ENCODE data around the gene CTNNBL1. TPM values are rescaled to one million over a fixed set of nuclear protein-coding genes. Genes with fewer than 3 reads are reported as not detected.

Gene CTNNBL1
- total RNA-seq, 2 experiments from 2014 or later = 75.5 to 75.9 TPM

DNA sequence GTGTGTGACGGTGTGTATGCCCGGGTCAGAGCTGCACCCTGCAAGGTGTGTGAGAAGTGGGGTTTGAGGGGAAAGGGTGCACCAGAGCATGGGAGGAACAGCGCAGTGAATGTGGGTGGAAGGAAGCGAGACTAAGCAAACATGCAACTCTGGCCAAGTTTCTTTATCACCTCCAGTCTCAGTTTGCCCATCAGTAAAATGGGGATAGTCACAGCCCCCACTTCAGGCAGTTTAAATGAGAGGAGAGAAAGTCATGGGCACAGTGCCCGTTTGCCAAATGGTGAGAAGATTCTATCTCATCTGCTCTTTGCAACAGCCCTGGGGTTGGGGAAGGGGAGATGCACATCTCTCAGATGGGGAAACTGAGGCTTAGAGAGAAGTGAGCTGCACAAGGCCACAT lies 196.3 kb downstream of the CTNNBL1 start:
- CTCF ChIA-PET = interaction anchor here (1.1 kb wide), 1 partner anchor 331 kb away, joined by 3 read pairs; no protein-coding TSS in a partner anchor
- POLR2A ChIA-PET = no interaction called here
- Mint-ChIP-seq H3K36me3 (ENCODE audit: low read depth) (no peaks in the 10 kb centered on the region), H3K4me1 (ENCODE audit: low read depth) (no peaks in the 10 kb centered on the region), H3K9me3 (ENCODE audit: insufficient read depth) (no peaks in the 10 kb centered on the region), H3K27me3 (ENCODE audit: low read depth) (no peaks in the 10 kb centered on the region), H3K27ac (no peak overlapping the region), H3K4me3 (no peak overlapping the region)
- ATAC-seq (no peak), DNase-seq (no peak)

DNA sequence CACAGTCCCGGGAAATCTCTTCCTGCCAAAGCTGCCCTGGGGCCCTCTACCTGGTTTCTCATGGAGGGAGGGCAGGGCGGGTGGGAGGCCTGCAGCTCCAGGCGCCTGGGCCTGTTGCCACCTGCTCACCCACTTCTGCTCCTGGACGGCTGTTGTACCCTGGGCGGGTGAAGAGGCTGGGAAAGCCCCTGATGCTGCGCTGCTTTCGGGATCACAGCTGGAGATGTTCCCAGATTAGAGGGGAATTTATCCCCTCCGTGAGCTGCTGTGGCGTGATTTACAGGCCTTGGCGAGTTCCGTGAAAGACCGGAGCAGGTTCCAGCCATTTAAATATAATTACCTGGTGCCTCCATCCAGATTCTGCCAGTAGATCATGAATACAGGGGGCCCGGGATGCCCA lies 196.8 kb downstream of the CTNNBL1 start:
- H3K27me3 Mint-ChIP-seq (ENCODE audit: low read depth) = no peaks in the 10 kb centered on the region
- no peak overlapping the region for H3K27ac Mint-ChIP-seq
- H3K9me3 Mint-ChIP-seq (ENCODE audit: insufficient read depth) = no peaks in the 10 kb centered on the region
- H3K36me3 Mint-ChIP-seq (ENCODE audit: low read depth) = no peaks in the 10 kb centered on the region
- POLR2A ChIA-PET = no interaction called here
- no peaks in the 10 kb centered on the region for H3K4me1 Mint-ChIP-seq (ENCODE audit: low read depth)
- H3K4me3 Mint-ChIP-seq = no peak overlapping the region
- ATAC-seq = no peak
- DNase-seq = no peak
- CTCF ChIA-PET = no interaction called here

DNA sequence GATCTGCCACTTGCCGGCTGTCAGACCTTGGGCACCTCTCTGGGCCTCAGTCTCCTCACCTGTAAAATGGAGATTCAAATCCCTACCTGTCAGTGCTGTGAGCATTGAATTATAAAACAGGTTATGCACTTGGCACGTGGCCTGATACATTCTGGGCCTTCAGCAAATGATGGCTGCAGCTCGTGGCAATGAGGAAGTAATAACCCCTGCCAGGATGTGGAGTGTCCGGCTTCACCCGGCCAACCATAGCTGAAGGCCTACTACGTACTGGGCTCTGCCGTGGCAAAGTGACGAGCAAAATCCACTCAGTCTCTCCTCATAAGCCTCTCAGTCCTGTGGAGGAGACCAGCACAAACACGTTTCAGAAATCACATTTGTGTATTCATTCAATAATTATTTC lies 198.2 kb downstream of the CTNNBL1 start:
- no peaks in the 10 kb centered on the region for H3K9me3 Mint-ChIP-seq (ENCODE audit: insufficient read depth)
- DNase-seq (no peak), ATAC-seq (no peak)
- no peaks in the 10 kb centered on the region for H3K27me3 Mint-ChIP-seq (ENCODE audit: low read depth)
- H3K36me3 Mint-ChIP-seq (ENCODE audit: low read depth) = no peaks in the 10 kb centered on the region
- no peak overlapping the region for H3K27ac Mint-ChIP-seq
- H3K4me1 Mint-ChIP-seq (ENCODE audit: low read depth) = no peaks in the 10 kb centered on the region
- ChIA-PET CTCF (no interaction called here), POLR2A (no interaction called here)
- no peak overlapping the region for H3K4me3 Mint-ChIP-seq

DNA sequence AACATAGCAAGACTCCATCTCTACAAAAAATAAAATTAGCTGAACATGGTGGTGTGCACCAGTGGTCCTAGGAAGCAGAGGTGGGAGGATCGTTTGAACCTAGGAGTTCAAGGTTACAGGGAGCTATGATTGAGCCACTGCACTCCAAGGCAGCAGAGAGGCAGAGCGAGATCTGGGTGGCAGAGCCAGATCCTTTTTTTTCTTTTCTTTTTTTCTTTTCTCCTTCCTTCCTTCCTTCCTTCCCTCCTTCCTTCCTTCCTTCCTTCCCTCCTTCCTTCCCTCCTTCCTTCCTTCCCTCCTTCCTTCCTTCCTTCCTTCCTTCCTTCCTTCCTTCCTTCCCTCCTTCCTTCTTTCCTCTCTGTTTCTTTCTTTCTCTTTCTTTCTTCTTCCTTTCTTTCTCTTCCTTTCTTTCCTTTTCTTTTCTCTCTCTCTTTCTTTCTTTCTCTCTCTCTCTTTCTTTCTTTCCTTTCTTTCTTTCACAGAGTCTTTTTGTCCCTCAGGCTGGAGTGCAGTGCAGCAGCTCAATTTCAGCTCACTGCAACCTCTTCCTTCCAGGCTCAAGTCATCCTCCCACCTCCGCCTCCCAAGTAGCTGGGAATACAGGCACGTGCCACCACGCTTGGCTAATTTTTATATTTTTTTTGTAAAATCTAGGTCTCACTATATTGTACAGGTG lies 199.9 kb downstream of the CTNNBL1 start:
- Mint-ChIP-seq H3K27ac (no peak overlapping the region), H3K4me1 (ENCODE audit: low read depth) (no peaks in the 10 kb centered on the region), H3K9me3 (ENCODE audit: insufficient read depth) (no peaks in the 10 kb centered on the region), H3K27me3 (ENCODE audit: low read depth) (no peaks in the 10 kb centered on the region), H3K4me3 (no peak overlapping the region), H3K36me3 (ENCODE audit: low read depth) (no peaks in the 10 kb centered on the region)
- ChIA-PET CTCF (no interaction called here), POLR2A (no interaction called here)
- no peak for DNase-seq
- no peak for ATAC-seq

DNA sequence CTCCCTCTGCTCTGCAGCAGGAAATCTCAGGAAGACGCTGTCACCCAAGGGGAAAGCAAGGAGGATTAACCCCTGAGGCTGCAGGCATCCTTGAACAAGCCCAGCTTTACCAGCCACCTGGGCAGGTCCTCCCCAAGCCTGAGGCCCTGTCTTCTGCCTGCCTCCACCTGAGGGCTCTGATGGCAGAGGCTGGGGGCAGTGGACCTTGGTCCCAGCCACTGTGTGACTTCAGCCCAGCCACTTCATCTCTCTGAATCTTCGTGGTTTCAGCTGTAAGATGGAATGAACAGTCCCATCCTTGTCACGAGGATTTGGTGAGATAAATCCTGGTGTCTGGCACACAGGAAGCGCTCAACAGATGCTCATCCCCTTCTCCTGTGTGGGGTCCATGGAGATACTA lies 200.6 kb downstream of the CTNNBL1 start:
- Mint-ChIP-seq H3K27ac (no peak overlapping the region), H3K4me3 (no peak overlapping the region), H3K4me1 (ENCODE audit: low read depth) (no peaks in the 10 kb centered on the region), H3K27me3 (ENCODE audit: low read depth) (peaks cover 4% of the 10 kb centered on the region), H3K9me3 (ENCODE audit: insufficient read depth) (no peaks in the 10 kb centered on the region), H3K36me3 (ENCODE audit: low read depth) (no peaks in the 10 kb centered on the region)
- CTCF ChIA-PET = no interaction called here
- DNase-seq (no peak), ATAC-seq (no peak)
- POLR2A ChIA-PET = no interaction called here

DNA sequence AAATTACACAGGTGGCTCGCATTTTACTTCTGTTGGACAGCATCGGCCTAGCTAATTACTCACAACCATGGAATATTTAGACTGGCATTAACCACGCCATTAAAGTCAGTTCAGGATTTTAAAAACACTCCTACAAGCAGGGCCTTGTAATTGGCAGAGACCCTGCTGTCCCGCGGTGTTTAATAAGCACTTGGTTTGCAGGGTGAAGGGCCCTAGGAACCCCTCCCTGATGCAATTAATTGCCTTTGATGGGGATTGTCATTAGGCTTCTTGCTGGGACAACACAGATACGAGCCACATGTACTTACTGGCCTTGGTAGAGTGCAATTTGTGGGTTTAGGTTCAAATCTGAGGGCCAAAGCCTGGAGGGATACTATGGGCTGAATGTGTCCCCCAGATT lies 201.3 kb downstream of the CTNNBL1 start:
- Mint-ChIP-seq H3K9me3 (ENCODE audit: insufficient read depth) (no peaks in the 10 kb centered on the region), H3K27ac (no peak overlapping the region), H3K27me3 (ENCODE audit: low read depth) (peaks cover 9% of the 10 kb centered on the region), H3K36me3 (ENCODE audit: low read depth) (no peaks in the 10 kb centered on the region), H3K4me1 (ENCODE audit: low read depth) (no peaks in the 10 kb centered on the region), H3K4me3 (no peak overlapping the region)
- CTCF ChIA-PET = no interaction called here
- DNase-seq = no peak
- POLR2A ChIA-PET = no interaction called here
- ATAC-seq = no peak

DNA sequence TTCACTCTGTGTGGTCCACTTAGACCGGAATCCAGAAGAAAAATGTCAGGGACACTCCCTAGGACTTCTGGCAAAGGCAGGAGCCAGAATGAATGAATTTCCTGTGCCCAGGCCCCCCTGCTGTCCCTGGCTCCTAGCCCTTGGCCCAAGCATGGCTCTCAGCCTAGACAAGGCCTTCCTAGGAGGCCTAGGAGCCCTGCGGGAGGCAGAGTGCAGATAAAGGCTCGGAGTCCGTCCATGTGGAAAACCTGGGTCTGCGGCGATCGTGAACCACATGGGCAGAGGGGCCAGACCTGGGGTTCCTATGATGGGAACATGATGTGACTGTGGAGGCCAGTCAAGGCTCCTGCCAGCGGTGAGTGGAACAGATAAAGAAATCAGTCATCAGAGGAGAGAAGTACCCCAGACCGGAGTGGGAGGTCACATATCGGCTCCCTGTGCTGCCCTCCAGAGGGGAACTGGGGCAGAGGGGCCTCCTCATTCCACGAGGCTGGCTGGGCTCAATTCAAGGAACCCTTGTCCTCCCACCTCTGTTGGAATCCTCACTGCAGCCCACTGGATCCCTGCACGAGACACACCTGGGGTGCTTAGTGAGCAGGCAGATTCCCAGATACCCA lies 203.2 kb downstream of the CTNNBL1 start:
- POLR2A ChIA-PET = no interaction called here
- CTCF ChIA-PET = no interaction called here
- Mint-ChIP-seq H3K9me3 (ENCODE audit: insufficient read depth) (no peaks in the 10 kb centered on the region), H3K36me3 (ENCODE audit: low read depth) (no peaks in the 10 kb centered on the region), H3K4me1 (ENCODE audit: low read depth) (no peaks in the 10 kb centered on the region), H3K27me3 (ENCODE audit: low read depth) (peaks cover 21% of the 10 kb centered on the region), H3K27ac (no peak overlapping the region), H3K4me3 (no peak overlapping the region)
- ATAC-seq (no peak), DNase-seq (no peak)

DNA sequence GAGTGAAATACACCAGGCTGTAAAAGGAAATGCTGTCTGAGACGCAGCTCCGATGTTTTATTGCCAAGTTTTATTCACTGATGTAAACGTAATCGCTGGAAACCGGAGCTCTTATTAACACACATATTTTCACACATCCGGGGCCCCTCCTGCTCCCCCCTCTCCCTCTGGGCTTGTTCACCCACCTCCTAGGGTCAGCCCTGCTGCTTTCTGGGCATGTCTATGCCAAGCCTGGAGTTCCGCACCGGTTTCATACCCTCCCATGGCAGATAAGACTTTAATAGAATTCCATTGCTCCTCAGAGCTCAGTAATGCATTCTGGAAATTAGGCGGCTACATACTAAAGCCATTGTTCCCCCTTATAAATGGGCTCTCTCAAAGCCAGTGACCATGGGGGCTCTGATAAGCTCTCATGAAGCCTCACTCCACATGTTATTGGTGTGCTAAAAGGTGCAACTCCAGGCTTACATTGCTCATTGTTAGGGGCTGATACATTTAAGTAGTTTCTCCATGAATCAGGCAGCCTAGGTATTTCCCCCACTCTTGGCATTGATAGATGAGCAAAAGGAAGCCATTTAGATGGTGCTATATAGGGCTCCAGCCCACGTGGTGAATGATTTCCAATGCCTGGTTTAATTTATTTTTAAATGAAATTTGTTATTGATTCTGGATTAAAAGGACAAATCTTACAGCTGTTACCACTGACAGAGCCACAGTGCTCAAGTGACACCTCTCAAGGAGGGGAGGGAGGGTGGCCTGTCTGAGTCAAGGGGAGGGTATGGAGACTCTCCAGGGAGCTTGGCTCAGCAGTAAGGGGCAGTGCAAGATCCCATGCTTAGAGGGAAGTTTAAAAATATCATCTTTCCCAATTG lies 204.6 kb downstream of the CTNNBL1 start:
- Mint-ChIP-seq H3K36me3 (ENCODE audit: low read depth) (no peaks in the 10 kb centered on the region), H3K4me3 (no peak overlapping the region), H3K27me3 (ENCODE audit: low read depth) (peaks cover 29% of the 10 kb centered on the region), H3K4me1 (ENCODE audit: low read depth) (peaks cover 2% of the 10 kb centered on the region), H3K27ac (no peak overlapping the region), H3K9me3 (ENCODE audit: insufficient read depth) (no peaks in the 10 kb centered on the region)
- ChIA-PET POLR2A (no interaction called here), CTCF (no interaction called here)
- DNase-seq (no peak), ATAC-seq (no peak)

DNA sequence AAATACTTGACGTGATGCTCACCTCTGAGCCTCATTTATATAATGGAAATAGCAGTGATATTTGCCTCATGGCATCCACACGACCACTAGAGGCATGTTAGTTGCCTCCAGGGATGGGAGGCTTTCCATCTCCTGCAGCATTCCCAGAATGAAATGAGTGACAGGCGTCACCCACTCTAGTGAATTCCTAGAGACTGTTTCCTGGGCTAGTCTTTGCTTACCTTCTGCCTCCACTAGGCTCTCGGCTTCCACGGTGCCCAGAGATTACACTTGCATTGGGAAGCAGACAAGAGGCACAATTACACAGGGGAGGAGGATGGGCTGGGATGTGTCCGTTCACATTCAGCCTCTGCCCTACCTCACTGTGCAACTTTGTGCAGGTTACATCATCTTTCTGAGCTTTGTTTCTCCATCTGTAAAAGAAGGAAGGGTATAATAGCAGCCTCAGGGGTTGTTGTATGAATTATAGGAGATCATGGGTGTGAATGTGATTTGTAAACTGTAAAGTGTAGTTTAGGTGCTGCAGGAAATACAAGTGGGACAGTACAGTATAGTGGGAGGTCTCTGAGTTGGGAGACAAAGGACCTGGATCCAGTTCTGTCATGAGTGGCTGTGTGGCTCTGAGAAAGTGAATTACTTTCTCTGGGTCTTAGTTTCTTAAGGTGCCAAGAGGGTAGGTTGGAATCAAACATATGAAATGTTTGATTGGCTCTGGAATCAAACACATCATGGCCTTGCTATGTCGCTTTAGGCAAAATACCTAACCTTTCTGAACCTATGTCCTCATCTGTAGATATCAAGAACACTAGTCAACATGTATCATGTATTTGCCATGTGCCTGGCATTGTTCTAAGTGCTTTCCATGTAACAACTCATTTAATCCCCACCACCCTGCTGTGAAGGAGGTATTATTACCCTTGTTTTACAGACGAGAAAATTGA lies 205.5 kb downstream of the CTNNBL1 start:
- Mint-ChIP-seq H3K4me1 (ENCODE audit: low read depth) (peaks cover 6% of the 10 kb centered on the region), H3K27ac (no peak overlapping the region), H3K4me3 (no peak overlapping the region), H3K36me3 (ENCODE audit: low read depth) (no peaks in the 10 kb centered on the region), H3K9me3 (ENCODE audit: insufficient read depth) (no peaks in the 10 kb centered on the region), H3K27me3 (ENCODE audit: low read depth) (peaks cover 36% of the 10 kb centered on the region)
- ChIA-PET CTCF (no interaction called here), POLR2A (no interaction called here)
- no peak for DNase-seq
- no peak for ATAC-seq

DNA sequence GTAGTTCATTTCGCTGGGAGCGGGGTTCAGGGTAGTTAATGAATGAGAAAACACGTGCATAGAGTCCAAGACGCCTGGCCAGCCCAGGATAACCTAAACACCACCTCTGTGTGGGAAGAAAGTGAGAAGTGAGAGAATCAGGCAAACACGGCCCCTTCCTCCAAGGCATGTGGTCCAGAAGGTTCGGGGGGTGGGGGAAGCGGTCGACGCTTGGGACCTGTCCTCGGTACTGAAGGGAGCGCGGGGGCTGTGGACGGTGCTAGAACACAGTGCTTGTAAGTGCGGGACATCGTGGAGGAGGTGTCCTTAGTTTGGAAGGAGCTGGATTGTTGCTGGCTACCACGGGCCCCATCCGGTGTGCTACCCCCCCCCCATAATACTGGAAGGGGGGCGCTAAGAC lies 207.4 kb downstream of the CTNNBL1 start:
- Mint-ChIP-seq H3K27ac (no peak overlapping the region), H3K4me1 (ENCODE audit: low read depth) (peaks cover 6% of the 10 kb centered on the region), H3K36me3 (ENCODE audit: low read depth) (no peaks in the 10 kb centered on the region), H3K9me3 (ENCODE audit: insufficient read depth) (no peaks in the 10 kb centered on the region), H3K27me3 (ENCODE audit: low read depth) (peaks cover 43% of the 10 kb centered on the region), H3K4me3 (no peak overlapping the region)
- ChIA-PET POLR2A (no interaction called here), CTCF (no interaction called here)
- ATAC-seq = no peak
- no peak for DNase-seq

DNA sequence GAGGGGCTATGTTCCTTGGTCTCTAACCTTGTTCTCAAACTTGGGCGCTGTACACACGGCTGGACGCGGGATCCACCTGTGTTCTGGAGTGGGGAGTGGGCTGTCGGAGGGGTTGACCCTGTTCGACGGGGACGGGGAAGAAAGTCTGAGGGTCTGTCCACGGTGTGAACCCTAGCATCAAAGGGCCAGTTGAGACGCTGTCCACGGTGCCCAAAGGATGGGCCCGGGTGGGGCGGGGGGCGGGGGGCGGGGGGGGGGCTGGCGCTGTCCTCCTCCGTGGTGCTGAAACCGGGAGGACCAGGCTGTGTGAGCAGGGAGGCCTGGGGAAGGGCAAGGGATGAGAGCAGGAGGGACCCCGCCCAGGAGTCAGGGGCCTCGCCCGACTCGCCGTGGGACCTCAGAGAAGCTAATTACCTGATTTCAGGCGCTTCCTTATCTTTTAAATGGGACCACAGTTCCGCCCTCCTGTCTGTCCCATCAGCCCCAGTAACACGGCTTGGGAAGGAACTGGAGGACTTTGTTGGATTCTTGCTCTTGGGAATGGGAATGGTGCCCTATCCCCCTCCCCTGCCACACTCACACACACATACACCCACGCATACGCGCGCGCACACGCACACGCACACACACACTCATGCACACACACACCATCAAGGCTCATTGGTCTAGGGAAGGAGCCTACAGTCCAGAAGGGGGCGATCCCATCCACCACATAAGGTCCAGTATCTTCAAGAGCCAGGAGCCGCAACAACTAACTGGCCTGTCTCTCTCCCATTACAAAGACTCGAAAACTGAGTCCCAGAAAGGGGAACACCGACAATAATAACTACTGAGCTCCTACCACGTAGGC lies 208.0 kb downstream of the CTNNBL1 start:
- DNase-seq = peak; percentile 40
- peaks cover 43% of the 10 kb centered on the region for H3K27me3 Mint-ChIP-seq (ENCODE audit: low read depth)
- no peaks in the 10 kb centered on the region for H3K36me3 Mint-ChIP-seq (ENCODE audit: low read depth)
- H3K9me3 Mint-ChIP-seq (ENCODE audit: insufficient read depth) = no peaks in the 10 kb centered on the region
- peak; percentile 48 for ATAC-seq
- ChIA-PET CTCF (no interaction called here), POLR2A (no interaction called here)
- peaks cover 6% of the 10 kb centered on the region for H3K4me1 Mint-ChIP-seq (ENCODE audit: low read depth)
- H3K4me3 Mint-ChIP-seq = peak overlapping the region; percentile 39
- H3K27ac Mint-ChIP-seq = no peak overlapping the region

Data from activated CD8-positive, alpha-beta T cell treated with anti-CD3 and anti-CD28 coated beads, Interleukin-2, amount 10 ng/mL, durations not matched to agents 7 days and 5 days (primary cell).